HepG2 (cell line): ENCODE results near the gene DIPK1C. TPM values are rescaled to one million over a fixed set of nuclear protein-coding genes. Genes with fewer than 3 reads are reported as not detected.

Experiments
- ATAC-seq: fragments of 200-7000 bp; cut with Tn5 transposase; 3 replicates; pipeline ENCODE4 v1.9.1; 2020; ENCODE audit warnings: mild to moderate bottlenecking, moderate library complexity
- BruUV-seq: library from RNA; stranded (reverse); fragments of 400-500 nt; replicated peaks from 2 replicates; lab custom pipeline; 2021; lab: Mats Ljungman, UMichigan
- CTCF ChIA-PET: fragments of 300-600 bp; formaldehyde crosslinking; extraction: SDS; loops from one replicate; lab custom pipeline; 2021; ENCODE audit warnings: low total read pairs, inconsistent platforms, low intra/inter-chr PET ratio; lab: Yijun Ruan, JAX
- POLR2A ChIA-PET: fragments of 350-600 bp; sonication (Branson Sonifier 250); formaldehyde crosslinking; loops from one replicate; lab custom pipeline; 2020; ENCODE audit warnings: antibody characterized with exemption, inconsistent platforms; lab: Yijun Ruan, JAX
- DNase-seq: peaks from one replicate; pipeline ENCODE4 v3.0.0-alpha.2; 2015; ENCODE audit warnings: low spot score
- FAIRE-seq: peaks from 3 replicates; lab custom pipeline; 2011; peaks lifted over from hg19 to GRCh38; lab: Jason Lieb, UNC
- H2AFZ ChIP-seq: one replicate; pipeline ENCODE4 v1.6.1; 2011; ENCODE audit warnings: low read length, inconsistent platforms
- H3K27ac ChIP-seq: fragments of 300-600 bp; 3 replicates; pipeline ENCODE4 v1.8.0; 2011; ENCODE audit warnings: mixed run types, mild to moderate bottlenecking, mixed read lengths, low read length, inconsistent platforms; ENCODE audit not compliant: insufficient read depth; ENCODE audit errors: extremely low read length
- H3K27me3 ChIP-seq, 2 experiments: fragments of 200-600 bp in 1 of 2; 2 replicates in 1 of 2; 3 replicates in 1 of 2; pipeline versions ENCODE4 v1.6.0 to v1.8.0; 2011; ENCODE audit warnings: low read length in 2 of 2, mild to moderate bottlenecking in 2 of 2, moderate library complexity in 2 of 2, inconsistent platforms in 1 of 2; ENCODE audit not compliant: insufficient read depth in 2 of 2, control insufficient read depth in 1 of 2
- H3K36me3 ChIP-seq, 2 experiments: fragments of 200-600 bp in 1 of 2; replicated peaks in 1 of 2; 2 replicates in 1 of 2; 3 replicates in 1 of 2; pipeline versions ENCODE4 v1.5.1 to v1.8.0; 2011; ENCODE audit warnings: low read length in 2 of 2, inconsistent platforms in 1 of 2; ENCODE audit not compliant: insufficient read depth in 2 of 2, control insufficient read depth in 1 of 2
- H3K4me1 ChIP-seq: 2 replicates; pipeline ENCODE4 v1.5.1; 2012; ENCODE audit warnings: low read length, inconsistent platforms; ENCODE audit not compliant: insufficient read depth
- H3K4me2 ChIP-seq: 2 replicates; pipeline ENCODE4 v1.6.0; 2011; ENCODE audit warnings: low read depth, low read length, inconsistent platforms
- H3K4me3 ChIP-seq, 3 experiments: fragments of 200-600 bp in 1 of 3; sonication (generic), shearing (Covaris generic) in 1 of 3; replicated peaks in 1 of 3; 2 replicates each; pipeline ENCODE4 v1.5.1; 2011 to 2016; ENCODE audit warnings: low read length in 3 of 3, inconsistent platforms in 2 of 3, low read depth in 2 of 3, mild to moderate bottlenecking in 2 of 3, control low read depth in 1 of 3, mixed read lengths in 1 of 3; ENCODE audit not compliant: insufficient read depth in 1 of 3
- H3K79me2 ChIP-seq: one replicate; pipeline ENCODE4 v1.6.1; 2011; ENCODE audit warnings: low read length, inconsistent platforms; ENCODE audit not compliant: insufficient read depth
- H3K9ac ChIP-seq: 2 replicates; pipeline ENCODE4 v1.6.0; 2011; ENCODE audit warnings: mild to moderate bottlenecking, low read depth, low read length, inconsistent platforms; ENCODE audit not compliant: insufficient read depth
- H3K9me3 ChIP-seq: 2 replicates; pipeline ENCODE4 v1.5.1; 2012; ENCODE audit warnings: mild to moderate bottlenecking, low read length
- H4K20me1 ChIP-seq: 2 replicates; pipeline ENCODE4 v1.6.0; 2011; ENCODE audit warnings: inconsistent platforms, mild to moderate bottlenecking, low read length, moderate library complexity; ENCODE audit not compliant: insufficient read depth
- HDAC2 ChIP-seq: sonication (generic); formaldehyde crosslinking; IDR thresholded peaks from 2 replicates; pipeline ENCODE4 v1.4.0; 2020; ENCODE audit warnings: missing genetic modification reagents
- HOXD1 ChIP-seq: sonication (generic); formaldehyde crosslinking; IDR thresholded peaks from 2 replicates; pipeline ENCODE4 v1.5.0; 2020; ENCODE audit warnings: missing genetic modification reagents
- NFKBIZ ChIP-seq: IDR thresholded peaks from 2 replicates; pipeline ENCODE4 v1.6.1; 2018; ENCODE audit warnings: missing genetic modification reagents, missing compliant biosample characterization
- PRDM4 ChIP-seq: sonication (generic); formaldehyde crosslinking; IDR thresholded peaks from 2 replicates; pipeline ENCODE4 v1.9.0; 2021; ENCODE audit warnings: missing genetic modification reagents, borderline replicate concordance
- SOX5 ChIP-seq: IDR thresholded peaks from 2 replicates; pipeline ENCODE4 v1.6.1; 2016; ENCODE audit warnings: borderline replicate concordance
- SP1 ChIP-seq, 2 experiments: fragments of 450-650 bp in 1 of 2; sonication (generic) in 1 of 2; formaldehyde crosslinking in 1 of 2; IDR thresholded peaks; 2 replicates each; pipeline versions ENCODE4 v1.4.0 to v1.6.1; 2016 to 2020; ENCODE audit warnings: missing genetic modification reagents in 1 of 2
- ZKSCAN8 ChIP-seq: IDR thresholded peaks from 2 replicates; pipeline ENCODE4 v1.6.1; 2016; ENCODE audit warnings: borderline replicate concordance, missing genetic modification reagents, missing compliant biosample characterization
- ZNF383 ChIP-seq: sonication (generic); formaldehyde crosslinking; IDR thresholded peaks from 2 replicates; pipeline ENCODE4 v1.4.0; 2020; ENCODE audit warnings: missing genetic modification reagents, mild to moderate bottlenecking, borderline replicate concordance
- ZNF672 ChIP-seq: sonication (generic); formaldehyde crosslinking; IDR thresholded peaks from 2 replicates; pipeline ENCODE4 v1.8.1; 2022; ENCODE audit warnings: missing genetic modification reagents
- ZSCAN29 ChIP-seq: sonication (generic); formaldehyde crosslinking; conservative IDR thresholded peaks from 2 replicates; pipeline ENCODE4 v1.4.0; 2020; ENCODE audit warnings: mild to moderate bottlenecking, missing genetic modification reagents
- WGBS: methylation state at CpG from one replicate; pipeline ENCODE4 v1.1.6; 2017; ENCODE audit warnings: low lambda C conversion rate; 5-methylcytosine and 5-hydroxymethylcytosine counted together
- in situ Hi-C: cut with HindIII; loops from 2 replicates; pipeline ENCODE4 v1.10.0; 2017; ENCODE audit warnings: low pct_unique_long_range_greater_than_20kb; ENCODE audit not compliant: extremely low pct_ligation_motif_present
- intact Hi-C: fragments of 100-400 bp; cut with micrococcal nuclease; formaldehyde crosslinking; loops from one replicate; pipeline ENCODE4 v1.10.0; 2022; ENCODE audit not compliant: unreplicated experiment
- polyA plus RNA-seq, 8 experiments: library from polyadenylated mRNA; depleted of rRNA in 3 of 8; stranded (reverse) in 7 of 8; unstranded in 1 of 8; fragments of >200 nt; fragmentation: Illumina TruSeq in 4 of 8; extraction: Trizol in 4 of 8; gene quantifications; 2 replicates each; pipeline versions ENCODE4 v1.2.1 to v1.2.3, GENCODE V29; 2011 to 2016; ENCODE audit warnings: low read depth in 4 of 8, missing spikeins in 1 of 8, mixed read lengths in 1 of 8; ENCODE audit not compliant: insufficient read depth in 1 of 8
- total RNA-seq, 5 experiments: library from RNA; depleted of rRNA; stranded (reverse); fragments of >200 nt; fragmentation: Illumina TruSeq; extraction: Trizol; gene quantifications; 2 replicates each; pipeline ENCODE4 v1.2.3, GENCODE V29; 2016; ENCODE audit warnings: low read depth in 1 of 5

The DIPK1C gene
- total and polyA plus RNA-seq, 2 of the 13 experiments (the other 11 are each of a cell fraction or from before 2014, with no cell fraction given) = 1.8 TPM; not detected in 1

GRCh38 chr18:74497324-74497676, 40.2 kb upstream of the DIPK1C start:
- no peak for FAIRE-seq
- ATAC-seq = no peak

More at GRCh38 chr18:74497324-74497676, 40.2 kb upstream of the DIPK1C start:
- WGBS = 77% methylated on average over 8 of the region's 8 CpGs
- Histone ChIP-seq H3K79me2 (peaks cover 32% of the 10 kb centered on the region), H3K27ac (peak overlapping the region; percentile 87), H3K4me1 (peaks cover 41% of the 10 kb centered on the region), H2AFZ (no peak overlapping the region), H3K27me3 (no peaks in the 10 kb centered on the region; a peak in 1 of 5 replicates), H3K4me3 (peak overlapping the region; percentile 84 to 90 (median 89)), H3K9ac (peak overlapping the region; percentile 96), H3K4me2 (peak overlapping the region; percentile 83), H4K20me1 (peaks cover 4% of the 10 kb centered on the region; the same call in 1 of the 2 replicates), H3K36me3 (peaks cover 4 to 13% of the 10 kb centered on the region in 2 experiments), H3K9me3 (peaks cover 3% of the 10 kb centered on the region)
- in situ Hi-C loops (loop anchor here (5.0 to 25.0 kb wide), 2 partner anchors 45 to 310 kb away; no protein-coding TSS in a partner anchor), intact Hi-C loops (loop anchor here (1.0 to 5.0 kb wide), 3 partner anchors 45 to 350 kb away; partner anchors contain the start of genes FBXO15, TIMM21 and ZNF407)
- TF ChIP-seq HDAC2 (CRISPR knock-in tag) (no peak), ZSCAN29 (CRISPR knock-in tag) (no peak), HOXD1 (no peak), ZKSCAN8 (CRISPR knock-in tag) (no peak), ZNF383 (CRISPR knock-in tag) (no peak), SOX5 (CRISPR knock-in tag) (no peak), PRDM4 (CRISPR knock-in tag) (no peak), NFKBIZ (no peak), ZNF672 (CRISPR knock-in tag) (no peak), SP1 (IDR thresholded peaks at IDR 0.05) (no peak), SP1 (CRISPR knock-in tag; IDR thresholded peaks at IDR 0.05) (no peak)
- DNase-seq = peak; percentile 7
- ChIA-PET CTCF (no interaction called here), POLR2A (interaction anchor here (3.2 kb wide), 1 partner anchor 45 kb away, joined by 59 read pairs; no protein-coding TSS in a partner anchor)
- TSS peak; percentile 57 for BruUV-seq
